Activated naive CD8-positive, alpha-beta T cell (primary cell): ENCODE data around the gene SLC16A10.
"Not testable (repeated sequence)": the region's sequence is repeated elsewhere in the genome, so short reads cannot be mapped to it uniquely, and the experiment has no call there.

Experiments
- H3K27ac Mint-ChIP-seq: one replicate; pipeline ENCODE4 v1.8.0; 2021; ENCODE audit warnings: mixed read lengths
- H3K27me3 Mint-ChIP-seq: one replicate; pipeline ENCODE4 v1.8.0; 2021; ENCODE audit warnings: mixed read lengths
- H3K36me3 Mint-ChIP-seq: one replicate; pipeline ENCODE4 v1.8.0; 2021; ENCODE audit warnings: mixed read lengths
- H3K4me1 Mint-ChIP-seq: one replicate; pipeline ENCODE4 v1.8.0; 2021; ENCODE audit warnings: low read depth, mixed read lengths
- H3K4me3 Mint-ChIP-seq: one replicate; pipeline ENCODE4 v1.8.0; 2021; ENCODE audit warnings: mild to moderate bottlenecking, mixed read lengths
- H3K9me3 Mint-ChIP-seq: one replicate; pipeline ENCODE4 v1.8.0; 2021; ENCODE audit warnings: low read depth, mixed read lengths

Gene SLC16A10

DNA sequence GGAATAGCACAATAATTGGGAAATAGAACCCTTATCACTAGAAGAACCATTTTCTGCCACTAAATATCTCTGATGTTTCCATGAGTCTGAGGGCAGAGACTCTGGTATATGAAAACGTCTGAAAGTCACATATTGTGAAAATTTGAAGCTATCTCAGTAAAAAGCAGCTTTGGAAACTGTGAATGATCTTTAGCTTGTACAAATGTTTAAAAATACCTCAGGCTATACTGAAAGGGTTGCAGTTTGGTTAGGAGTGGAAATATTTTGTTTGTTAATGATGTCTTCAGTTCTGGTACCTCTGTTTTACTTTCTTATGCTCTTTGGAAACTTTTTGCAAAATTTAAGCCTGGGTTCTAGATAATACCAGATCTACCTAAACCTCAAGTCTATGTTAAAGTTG is 135.0 kb downstream of the SLC16A10 start:
- H3K4me1 Mint-ChIP-seq: no peaks in the 10 kb centered on the region
- no peaks in the 10 kb centered on the region for H3K27me3 Mint-ChIP-seq

DNA sequence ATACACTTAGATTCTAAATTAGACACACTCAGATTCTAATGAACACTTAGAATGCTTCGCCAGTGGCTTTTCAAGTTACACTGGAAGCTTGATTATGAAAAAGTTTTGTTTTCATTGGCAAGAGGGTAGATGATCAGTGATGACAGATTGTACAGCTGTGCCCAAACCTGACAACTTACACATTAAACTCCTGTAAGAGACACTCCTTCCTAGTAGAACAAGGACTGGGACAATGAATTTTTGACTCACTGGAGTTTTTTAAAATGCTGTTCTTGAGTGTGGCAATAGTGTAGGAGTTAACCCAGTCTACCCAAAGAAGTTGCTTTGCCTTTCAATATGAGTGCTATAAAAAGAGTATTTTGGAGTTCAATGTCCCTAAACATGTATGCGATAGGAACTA is 140.8 kb downstream of the SLC16A10 start:
- Mint-ChIP-seq H3K27ac (no peak overlapping the region), H3K4me1 (no peaks in the 10 kb centered on the region), H3K9me3 (no peaks in the 10 kb centered on the region), H3K4me3 (no peak overlapping the region), H3K27me3 (no peaks in the 10 kb centered on the region), H3K36me3 (peaks cover 4% of the 10 kb centered on the region)

More for the DNA sequence above, 135.0 kb downstream of the SLC16A10 start:
- no peak overlapping the region for H3K4me3 Mint-ChIP-seq
- H3K27ac Mint-ChIP-seq: no peak overlapping the region
- H3K9me3 Mint-ChIP-seq: no peaks in the 10 kb centered on the region
- peaks cover 9% of the 10 kb centered on the region for H3K36me3 Mint-ChIP-seq

DNA sequence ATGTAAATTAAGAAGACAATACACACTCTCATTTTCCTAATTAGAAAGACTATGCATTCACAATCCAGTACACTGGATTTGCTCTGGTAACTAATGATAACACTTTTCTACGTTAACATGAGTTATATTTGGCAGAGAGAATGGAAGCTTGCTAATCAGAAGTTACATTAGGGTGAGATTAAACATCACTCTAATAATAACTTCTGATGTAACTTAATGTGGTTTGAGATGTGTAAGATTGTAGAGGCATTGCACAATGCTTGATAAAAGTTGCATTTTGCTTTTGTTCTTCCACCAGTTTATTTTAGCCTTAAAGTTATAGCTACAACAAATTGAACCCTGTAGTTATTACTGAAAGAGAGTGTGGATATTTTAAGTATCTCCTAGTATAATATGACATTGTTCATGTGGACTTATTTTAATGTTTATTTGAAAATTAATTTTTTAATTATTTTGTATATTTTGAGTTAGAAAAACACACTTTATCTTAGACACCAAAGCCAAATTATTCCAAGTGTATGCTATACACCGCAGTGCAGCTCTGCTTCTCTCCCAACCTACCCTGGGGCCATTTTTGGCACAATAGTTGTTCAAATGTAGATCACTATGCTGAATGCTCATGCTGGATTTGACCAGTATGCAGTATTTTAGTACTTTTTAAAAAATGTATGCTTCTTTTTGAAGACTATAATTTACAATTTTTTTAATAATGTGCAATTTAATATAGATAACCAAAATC is 143.2 kb downstream of the SLC16A10 start:
- Mint-ChIP-seq H3K9me3 (peaks cover 10% of the 10 kb centered on the region), H3K27me3 (no peaks in the 10 kb centered on the region), H3K4me1 (no peaks in the 10 kb centered on the region), H3K27ac (no peak overlapping the region), H3K4me3 (no peak overlapping the region), H3K36me3 (peaks cover 14% of the 10 kb centered on the region)

DNA sequence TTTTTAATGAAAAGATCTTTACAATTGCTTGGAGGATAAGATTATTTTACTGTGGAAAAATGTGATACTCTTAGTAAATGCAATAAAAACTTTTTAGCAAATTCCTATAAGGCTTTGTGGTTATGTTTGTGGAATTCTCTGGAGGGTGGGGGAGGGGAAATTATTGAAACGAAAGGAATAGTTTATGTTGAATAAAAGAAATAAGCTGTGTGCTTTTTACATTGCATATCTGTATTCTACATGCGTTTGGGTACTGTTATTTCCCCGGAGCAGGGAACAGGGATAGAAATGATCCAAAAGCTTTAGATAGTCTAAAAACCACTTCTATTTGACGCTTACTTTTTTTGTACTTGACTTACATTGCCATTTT is 143.8 kb downstream of the SLC16A10 start:
- Mint-ChIP-seq H3K4me3 (no peak overlapping the region), H3K36me3 (peaks cover 14% of the 10 kb centered on the region), H3K27me3 (no peaks in the 10 kb centered on the region), H3K27ac (no peak overlapping the region), H3K4me1 (no peaks in the 10 kb centered on the region), H3K9me3 (peaks cover 10% of the 10 kb centered on the region)

DNA sequence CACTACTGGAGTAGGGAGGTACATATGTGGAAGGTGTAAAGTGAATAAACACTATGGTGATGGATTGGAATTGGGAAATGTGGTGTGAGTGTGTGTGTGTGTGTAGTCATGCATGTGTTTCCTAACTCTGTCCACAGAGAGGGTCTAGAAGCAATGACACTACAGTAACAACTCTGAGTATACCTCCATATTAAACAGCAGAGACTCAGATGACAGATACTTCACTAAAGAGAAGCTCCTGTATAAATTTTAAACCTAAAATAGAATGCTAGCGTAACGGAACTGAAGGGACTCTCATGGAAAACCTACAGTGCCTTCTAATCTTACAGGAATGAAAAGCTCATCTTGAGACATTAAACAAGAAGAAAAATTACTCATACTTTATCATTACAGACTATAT is 150.5 kb downstream of the SLC16A10 start:
- no peak overlapping the region for H3K27ac Mint-ChIP-seq

DNA sequence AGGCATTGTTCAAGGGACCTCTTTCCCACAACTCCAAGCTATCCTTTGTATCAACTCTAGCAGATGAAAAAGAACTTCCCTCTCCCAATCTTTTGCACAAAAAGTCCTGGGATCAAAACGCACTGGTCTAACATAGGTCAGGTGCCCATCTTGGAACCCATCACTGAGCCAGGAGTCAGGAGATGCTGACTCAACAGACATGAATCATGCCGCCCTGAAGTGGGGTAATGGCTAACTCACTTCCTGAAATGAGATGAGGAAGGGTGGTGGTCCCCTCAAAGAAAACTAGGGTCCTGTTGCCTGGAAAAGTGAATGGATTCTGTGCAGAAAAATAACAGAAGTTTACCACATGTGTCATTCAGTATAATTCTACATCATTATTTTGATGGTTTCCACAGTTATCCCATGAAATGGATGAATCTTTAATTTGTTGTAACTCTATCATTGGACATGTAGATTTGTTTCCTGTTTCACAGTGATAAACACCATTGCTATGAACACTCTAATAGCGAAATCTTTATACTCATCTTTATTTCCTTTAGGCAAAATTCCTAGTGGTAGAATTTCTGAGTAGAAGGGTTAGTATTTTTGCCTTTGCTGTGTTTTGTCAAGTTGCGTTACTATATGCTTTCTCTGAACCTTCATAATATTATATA is 151.3 kb downstream of the SLC16A10 start:
- Mint-ChIP-seq H3K27me3 (no peaks in the 10 kb centered on the region), H3K9me3 (peaks cover 10% of the 10 kb centered on the region), H3K27ac (no peak overlapping the region), H3K4me3 (no peak overlapping the region), H3K36me3 (peaks cover 9% of the 10 kb centered on the region), H3K4me1 (no peaks in the 10 kb centered on the region)

More for the DNA sequence above, 150.5 kb downstream of the SLC16A10 start:
- H3K4me3 Mint-ChIP-seq: no peak overlapping the region
- no peaks in the 10 kb centered on the region for H3K4me1 Mint-ChIP-seq
- peaks cover 10% of the 10 kb centered on the region for H3K9me3 Mint-ChIP-seq
- H3K27me3 Mint-ChIP-seq: no peaks in the 10 kb centered on the region
- H3K36me3 Mint-ChIP-seq: peaks cover 11% of the 10 kb centered on the region

DNA sequence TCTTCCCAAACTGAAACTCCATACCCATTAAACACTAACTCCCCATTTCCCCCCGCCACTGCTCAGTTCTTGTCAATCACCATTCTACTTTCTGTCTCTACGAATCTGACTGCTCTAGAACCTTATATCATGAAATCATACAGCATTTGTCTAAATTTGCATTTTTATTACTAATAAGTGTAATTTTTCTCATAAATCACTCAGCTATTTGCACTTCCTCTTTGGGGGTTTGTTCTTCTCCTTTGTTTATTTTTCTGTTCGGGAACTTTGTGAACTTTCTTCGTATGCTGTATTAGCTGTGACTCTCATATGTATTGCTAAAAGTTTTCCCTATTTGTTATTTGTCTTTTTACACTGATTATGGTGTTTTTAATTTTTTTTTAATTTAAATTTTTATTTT is 152.2 kb downstream of the SLC16A10 start:
- no peak overlapping the region for H3K27ac Mint-ChIP-seq
- no peaks in the 10 kb centered on the region for H3K27me3 Mint-ChIP-seq
- H3K4me1 Mint-ChIP-seq: no peaks in the 10 kb centered on the region
- H3K4me3 Mint-ChIP-seq: no peak overlapping the region
- H3K9me3 Mint-ChIP-seq: peaks cover 5% of the 10 kb centered on the region
- peaks cover 7% of the 10 kb centered on the region for H3K36me3 Mint-ChIP-seq

DNA sequence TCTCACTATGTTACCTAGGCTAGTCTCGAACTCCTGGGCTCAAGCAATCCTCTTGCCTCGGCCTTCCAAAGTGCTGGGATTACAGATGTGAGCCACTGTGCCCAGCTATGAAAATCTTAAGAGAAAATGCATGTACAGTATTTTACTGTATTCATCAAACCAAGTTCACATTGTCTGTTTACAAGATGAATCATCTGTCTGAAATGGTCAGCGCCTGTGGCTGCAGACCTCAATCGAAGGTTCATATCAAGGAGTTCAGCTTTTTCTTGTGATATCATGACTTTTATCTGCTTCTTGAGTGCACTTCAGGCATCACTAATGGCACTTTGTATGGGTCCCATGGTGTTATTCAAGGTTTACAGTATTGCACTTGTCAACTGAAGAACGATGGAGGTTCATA is 155.1 kb downstream of the SLC16A10 start:
- peaks cover 2% of the 10 kb centered on the region for H3K36me3 Mint-ChIP-seq
- no peaks in the 10 kb centered on the region for H3K9me3 Mint-ChIP-seq
- H3K4me1 Mint-ChIP-seq: no peaks in the 10 kb centered on the region
- no peak overlapping the region for H3K27ac Mint-ChIP-seq
- no peaks in the 10 kb centered on the region for H3K27me3 Mint-ChIP-seq
- H3K4me3 Mint-ChIP-seq: no peak overlapping the region

DNA sequence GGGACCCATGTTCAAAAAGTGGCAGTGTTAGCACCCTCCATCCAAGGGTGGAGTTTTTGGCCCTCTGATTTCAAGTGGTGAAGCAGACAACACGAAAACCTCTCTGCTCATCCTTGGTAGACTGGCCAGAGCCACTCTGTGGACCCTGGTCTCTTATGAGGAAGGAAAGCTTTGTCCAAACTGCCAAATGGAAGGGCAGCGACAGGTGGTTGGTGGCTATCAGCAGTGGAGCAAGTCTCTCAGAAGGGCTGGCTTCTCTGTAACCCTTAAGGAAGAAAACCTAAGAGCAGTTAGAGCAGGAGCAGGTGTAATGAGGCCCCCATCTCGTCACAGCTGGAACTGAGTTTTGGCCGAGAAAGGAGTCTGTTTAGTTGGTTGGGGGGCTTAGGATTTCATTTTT is 155.8 kb downstream of the SLC16A10 start:
- no peaks in the 10 kb centered on the region for H3K4me1 Mint-ChIP-seq
- no peaks in the 10 kb centered on the region for H3K9me3 Mint-ChIP-seq

DNA sequence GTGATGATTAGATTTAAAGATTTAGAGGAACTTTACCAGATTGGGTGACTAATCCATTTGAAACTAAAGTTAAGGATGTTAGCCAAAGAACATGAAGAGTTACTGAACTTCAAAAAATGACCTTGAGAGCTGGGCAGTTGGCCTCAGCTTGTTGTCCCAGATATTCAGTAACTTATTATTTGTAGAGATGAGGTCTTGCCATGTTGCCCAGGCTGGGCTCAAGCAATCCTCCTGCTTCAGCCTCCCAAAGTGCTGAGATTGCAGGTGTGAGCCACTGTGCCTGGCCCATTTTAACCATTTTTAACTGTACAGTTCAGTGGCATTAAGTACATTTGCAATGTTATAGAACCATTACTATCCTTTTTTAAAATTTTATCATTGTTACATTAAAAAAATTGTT is 161.5 kb downstream of the SLC16A10 start:
- no peaks in the 10 kb centered on the region for H3K27me3 Mint-ChIP-seq
- H3K36me3 Mint-ChIP-seq: no peaks in the 10 kb centered on the region
- H3K4me3 Mint-ChIP-seq: no peak overlapping the region
- H3K4me1 Mint-ChIP-seq: no peaks in the 10 kb centered on the region
- H3K27ac Mint-ChIP-seq: no peak overlapping the region
- no peaks in the 10 kb centered on the region for H3K9me3 Mint-ChIP-seq

More for the DNA sequence above, 155.8 kb downstream of the SLC16A10 start:
- H3K27me3 Mint-ChIP-seq: no peaks in the 10 kb centered on the region
- peaks cover 2% of the 10 kb centered on the region for H3K36me3 Mint-ChIP-seq
- no peak overlapping the region for H3K4me3 Mint-ChIP-seq
- no peak overlapping the region for H3K27ac Mint-ChIP-seq

DNA sequence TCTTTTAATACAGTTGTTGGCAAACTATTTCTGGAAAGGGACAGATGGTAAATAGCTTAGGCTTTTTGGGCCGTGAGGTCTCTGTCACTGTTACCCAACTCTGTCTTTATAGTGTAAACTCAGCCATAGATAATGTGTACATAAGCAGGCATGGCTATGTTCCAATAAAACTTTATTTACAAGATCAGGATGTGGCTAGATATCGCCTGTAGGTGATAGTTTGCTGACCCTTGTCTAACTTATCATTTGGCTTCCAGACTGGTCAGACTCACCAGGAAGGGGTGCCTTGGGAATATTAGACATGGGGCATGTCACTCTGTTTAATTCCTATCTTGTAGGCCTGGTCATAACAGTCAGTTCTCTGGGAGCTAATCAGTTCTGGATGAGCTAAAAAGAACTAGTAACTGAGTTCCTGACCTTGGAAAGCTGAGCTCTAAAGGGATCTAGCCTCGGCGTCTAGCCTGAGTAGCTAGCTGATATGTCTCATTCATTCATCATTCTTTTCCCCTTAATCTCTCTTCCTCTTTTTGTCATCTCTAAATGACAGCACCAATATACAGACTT is 163.6 kb downstream of the SLC16A10 start:
- Mint-ChIP-seq H3K27ac (no peak overlapping the region), H3K9me3 (no peaks in the 10 kb centered on the region), H3K4me3 (no peak overlapping the region), H3K36me3 (no peaks in the 10 kb centered on the region), H3K27me3 (no peaks in the 10 kb centered on the region), H3K4me1 (no peaks in the 10 kb centered on the region)

DNA sequence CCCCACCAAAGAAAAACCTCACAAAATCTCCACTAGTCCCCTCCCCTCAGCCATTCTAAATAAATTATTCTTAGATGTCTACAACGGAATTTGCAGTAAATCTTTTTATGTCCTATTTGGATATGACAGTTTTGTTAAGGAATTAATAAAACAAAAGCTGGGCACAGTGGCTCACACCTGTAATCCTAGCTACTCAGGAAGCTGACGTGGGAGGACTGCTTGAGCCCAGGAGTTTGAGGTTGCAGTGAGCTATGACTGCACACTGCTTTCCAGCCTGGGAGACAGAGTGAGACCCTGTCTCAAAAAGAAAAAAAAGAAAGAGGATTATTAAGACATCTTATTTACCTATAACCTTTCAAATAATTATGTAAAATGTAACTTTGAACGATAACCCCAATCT is 165.4 kb downstream of the SLC16A10 start:
- Mint-ChIP-seq H3K4me1 (no peaks in the 10 kb centered on the region), H3K27me3 (no peaks in the 10 kb centered on the region), H3K4me3 (no peak overlapping the region), H3K9me3 (no peaks in the 10 kb centered on the region), H3K27ac (no peak overlapping the region), H3K36me3 (no peaks in the 10 kb centered on the region)

DNA sequence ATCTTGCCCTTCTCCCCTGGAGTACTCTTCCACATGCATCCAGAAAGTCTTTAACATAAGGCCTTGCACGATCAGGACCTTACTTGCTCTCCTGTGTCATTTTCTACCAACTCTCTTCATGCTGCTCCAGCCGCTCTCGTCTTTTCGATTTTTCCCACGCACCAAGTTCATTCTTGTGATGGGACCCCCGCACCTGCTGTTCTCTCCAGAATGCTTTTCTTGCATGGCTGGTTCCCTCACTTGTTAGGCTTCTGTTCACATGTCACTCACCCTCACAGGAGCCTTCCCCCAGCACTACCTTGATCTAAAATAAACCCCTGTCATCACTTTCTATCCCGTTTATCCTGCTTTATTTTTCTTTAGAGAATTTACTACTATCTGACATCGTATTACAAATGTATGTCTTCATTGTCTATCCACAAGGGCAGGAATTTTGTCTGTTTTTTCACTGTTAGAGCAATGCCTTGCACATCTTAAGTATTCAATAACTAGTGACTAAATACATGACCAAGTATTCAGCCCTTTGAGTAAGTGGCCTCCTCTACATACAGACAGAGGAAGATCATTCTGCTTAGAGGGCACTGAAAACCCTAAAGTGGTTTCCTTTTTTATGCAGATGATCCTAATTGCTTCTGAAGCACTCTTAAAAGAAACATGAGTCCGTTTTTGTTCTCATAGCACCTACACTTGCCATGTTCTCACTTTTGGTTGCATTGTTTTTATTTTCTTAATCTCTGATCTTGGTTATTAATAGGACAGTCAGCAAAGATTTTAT is 166.9 kb downstream of the SLC16A10 start:
- Mint-ChIP-seq H3K36me3 (no peaks in the 10 kb centered on the region), H3K9me3 (no peaks in the 10 kb centered on the region), H3K4me1 (peaks cover 8% of the 10 kb centered on the region), H3K4me3 (no peak overlapping the region), H3K27me3 (no peaks in the 10 kb centered on the region), H3K27ac (no peak overlapping the region)

DNA sequence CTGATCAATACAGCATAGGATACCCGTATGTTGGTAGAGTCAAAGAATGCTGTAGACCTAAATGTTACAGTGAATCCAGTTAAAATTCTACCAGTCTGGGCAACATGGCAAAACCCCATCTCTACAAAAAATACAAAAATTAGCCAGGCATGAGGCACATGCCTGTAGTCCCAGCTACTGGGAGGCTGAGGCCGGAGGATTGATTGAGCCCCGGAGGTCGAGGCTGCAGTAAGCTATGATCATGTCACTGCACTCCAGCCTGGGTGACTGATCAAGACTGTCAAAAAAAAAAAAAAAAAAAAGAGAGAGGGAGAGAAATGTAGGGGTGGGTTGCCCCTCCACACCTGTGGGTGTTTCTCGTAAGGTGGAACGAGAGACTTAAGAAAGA is 167.5 kb downstream of the SLC16A10 start:
- Mint-ChIP-seq H3K27ac (no peak overlapping the region), H3K4me1 (peaks cover 8% of the 10 kb centered on the region), H3K9me3 (no peaks in the 10 kb centered on the region), H3K4me3 (no peak overlapping the region), H3K27me3 (no peaks in the 10 kb centered on the region), H3K36me3 (no peaks in the 10 kb centered on the region)

DNA sequence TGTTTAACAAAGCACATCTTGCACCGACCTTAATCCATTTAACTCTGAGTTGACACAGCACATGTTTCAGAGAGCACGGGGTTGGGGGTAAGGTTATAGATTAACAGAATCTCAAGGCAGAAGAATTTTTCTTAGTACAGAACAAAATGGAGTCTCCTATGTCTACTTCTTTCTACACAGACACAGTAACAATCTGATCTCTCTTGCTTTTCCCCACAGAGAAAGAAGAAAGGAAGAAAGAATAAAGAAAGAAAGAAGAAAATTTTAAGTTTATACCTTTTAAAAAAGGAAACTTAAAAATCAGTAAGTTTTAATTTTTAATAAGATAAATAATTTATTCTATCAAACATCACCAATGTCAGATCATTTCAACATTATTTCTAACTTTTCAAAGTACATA is 168.5 kb downstream of the SLC16A10 start:
- H3K27me3 Mint-ChIP-seq: not testable (repeated sequence)

More for the DNA sequence above, 168.5 kb downstream of the SLC16A10 start:
- H3K9me3 Mint-ChIP-seq, H3K27ac Mint-ChIP-seq, H3K36me3 Mint-ChIP-seq, H3K4me3 Mint-ChIP-seq: not testable (repeated sequence)
- peaks cover 13% of the 10 kb centered on the region for H3K4me1 Mint-ChIP-seq
